Peyer's patch (tissue), 4 donors: ENCODE data around the gene ARL6IP4.

ENCODE experiments used
- POLR2A ChIP-seq, 2 donors: fragments of 450-650 bp; IDR thresholded peaks; one replicate each; pipeline ENCODE4 v1.5.1; 2017; ENCODE audit warnings: antibody characterized with exemption in 2 of 2, mild to moderate bottlenecking in 2 of 2, moderate library complexity in 2 of 2
- TF ChIP-seq, protein P1 (sequence below), 6 experiments: fragments of 450-650 bp in 4 of 6; fragments of 200-600 bp in 2 of 6; sonication (generic) in 1 of 6; IDR thresholded peaks; one replicate each; pipeline ENCODE4 v1.5.1; 2017 to 2019; ENCODE audit warnings: antibody characterized with exemption in 6 of 6, mild to moderate bottlenecking in 3 of 6, moderate library complexity in 1 of 6

DNA sequence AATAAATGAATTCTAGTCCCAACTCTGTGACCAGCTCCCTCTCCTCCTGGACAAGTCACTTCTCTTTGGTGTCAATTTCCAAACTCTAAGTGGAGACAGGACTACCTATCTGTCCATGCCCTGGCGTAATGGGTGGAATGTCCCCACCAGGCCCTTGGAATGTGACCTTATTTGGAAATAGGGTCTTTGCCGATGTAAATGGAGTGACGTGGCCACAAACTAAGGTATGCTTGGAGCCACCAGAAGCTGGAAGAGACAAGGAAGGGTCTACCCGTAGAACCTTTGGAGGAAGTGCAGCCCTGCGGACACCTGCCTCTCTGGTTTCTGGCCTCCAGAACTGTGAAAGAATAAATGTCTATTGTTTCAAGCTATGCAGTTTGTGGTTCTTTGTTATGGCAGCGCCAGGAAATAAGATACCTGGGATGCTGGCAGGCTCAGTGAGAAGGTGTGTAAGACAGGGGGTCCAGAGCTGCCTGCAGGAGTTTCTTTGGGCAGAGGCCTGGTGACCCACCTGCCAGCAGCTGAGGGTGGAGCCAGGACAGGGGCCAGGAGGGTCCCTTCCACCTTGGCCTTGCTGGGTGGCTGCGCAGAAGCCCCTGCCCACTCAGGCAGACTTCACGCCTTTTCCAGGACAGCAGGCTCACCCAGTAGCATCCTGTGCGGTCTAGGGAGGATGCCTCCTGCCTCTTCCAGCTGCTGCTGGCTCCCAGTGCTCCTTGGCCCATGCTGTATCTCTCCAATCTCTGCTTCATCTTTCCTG lies 45.8 kb downstream of the ARL6IP4 start:
- TF ChIP-seq POLR2A (IDR thresholded peaks at IDR 0.05) = no peak
- TF ChIP-seq, protein P1, sequence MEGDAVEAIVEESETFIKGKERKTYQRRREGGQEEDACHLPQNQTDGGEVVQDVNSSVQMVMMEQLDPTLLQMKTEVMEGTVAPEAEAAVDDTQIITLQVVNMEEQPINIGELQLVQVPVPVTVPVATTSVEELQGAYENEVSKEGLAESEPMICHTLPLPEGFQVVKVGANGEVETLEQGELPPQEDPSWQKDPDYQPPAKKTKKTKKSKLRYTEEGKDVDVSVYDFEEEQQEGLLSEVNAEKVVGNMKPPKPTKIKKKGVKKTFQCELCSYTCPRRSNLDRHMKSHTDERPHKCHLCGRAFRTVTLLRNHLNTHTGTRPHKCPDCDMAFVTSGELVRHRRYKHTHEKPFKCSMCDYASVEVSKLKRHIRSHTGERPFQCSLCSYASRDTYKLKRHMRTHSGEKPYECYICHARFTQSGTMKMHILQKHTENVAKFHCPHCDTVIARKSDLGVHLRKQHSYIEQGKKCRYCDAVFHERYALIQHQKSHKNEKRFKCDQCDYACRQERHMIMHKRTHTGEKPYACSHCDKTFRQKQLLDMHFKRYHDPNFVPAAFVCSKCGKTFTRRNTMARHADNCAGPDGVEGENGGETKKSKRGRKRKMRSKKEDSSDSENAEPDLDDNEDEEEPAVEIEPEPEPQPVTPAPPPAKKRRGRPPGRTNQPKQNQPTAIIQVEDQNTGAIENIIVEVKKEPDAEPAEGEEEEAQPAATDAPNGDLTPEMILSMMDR (IDR thresholded peaks at IDR 0.05) = no peak
